K562 (cell line): ENCODE results near the gene DPP3. TPM values are rescaled to one million over a fixed set of nuclear protein-coding genes. Genes with fewer than 3 reads are reported as not detected.

ENCODE experiments used
- ATAC-seq: fragments of 200-7000 bp; cut with Tn5 transposase; 3 replicates; pipeline ENCODE4 v1.9.1; 2020; ENCODE audit warnings: moderate library complexity
- BruUV-seq: library from RNA; stranded (reverse); fragments of 400-500 nt; replicated peaks from 2 replicates; lab custom pipeline; 2021; lab: Mats Ljungman, UMichigan
- CTCF ChIA-PET: fragments of 300-600 bp; formaldehyde crosslinking; extraction: SDS; loops from one replicate; lab custom pipeline; 2021; ENCODE audit warnings: low intra/inter-chr PET ratio; lab: Yijun Ruan, JAX
- POLR2A ChIA-PET: fragments of 300-600, 350-650 bp; sonication (Branson Sonifier 250); formaldehyde crosslinking; extraction: SDS; loops from one replicate; lab custom pipeline; 2021; ENCODE audit warnings: antibody characterized with exemption, inconsistent platforms; lab: Yijun Ruan, JAX
- DNase-seq, 4 experiments: peaks; one replicate each; pipeline versions ENCODE4 v3.0.0 to v3.0.0-alpha.2; 2011 to 2018; ENCODE audit warnings: low spot score in 3 of 4, mixed read lengths in 3 of 4; ENCODE audit errors: extremely low read depth in 1 of 4
- FAIRE-seq: peaks from 2 replicates; lab custom pipeline; 2011; peaks lifted over from hg19 to GRCh38; lab: Jason Lieb, UNC
- H2AFZ ChIP-seq: 2 replicates; pipeline ENCODE4 v1.6.0; 2011; ENCODE audit warnings: low read depth, low read length, control low read depth, inconsistent platforms
- H3K27ac ChIP-seq: fragments of 200-600 bp; 3 replicates; pipeline ENCODE4 v1.8.0; 2011; ENCODE audit warnings: low read depth, mild to moderate bottlenecking, control low read depth, inconsistent platforms, low read length, moderate library complexity, mixed read lengths; ENCODE audit errors: extremely low read depth
- H3K27me3 ChIP-seq, 2 experiments: fragments of 300-600 bp in 1 of 2; 2 replicates in 1 of 2; 3 replicates in 1 of 2; pipeline versions ENCODE4 v1.6.0 to v1.8.0; 2011; ENCODE audit warnings: inconsistent platforms in 2 of 2, low read length in 2 of 2, mild to moderate bottlenecking in 1 of 2, mixed read lengths in 1 of 2, moderate library complexity in 1 of 2; ENCODE audit not compliant: control insufficient read depth in 2 of 2, insufficient read depth in 2 of 2
- H3K36me3 ChIP-seq: fragments of 300-600 bp; 3 replicates; pipeline ENCODE4 v1.8.0; 2011; ENCODE audit warnings: mild to moderate bottlenecking, low read length, inconsistent platforms; ENCODE audit not compliant: control insufficient read depth, insufficient read depth
- H3K4me1 ChIP-seq, 2 experiments: fragments of 200-600 bp in 1 of 2; replicated peaks in 1 of 2; 2 replicates in 1 of 2; 3 replicates in 1 of 2; pipeline versions ENCODE4 v1.5.1 to v1.8.0; 2011; ENCODE audit warnings: inconsistent platforms in 2 of 2, low read length in 2 of 2, mild to moderate bottlenecking in 1 of 2, mixed read lengths in 1 of 2, moderate library complexity in 1 of 2; ENCODE audit not compliant: control insufficient read depth in 2 of 2, insufficient read depth in 2 of 2
- H3K4me2 ChIP-seq: 2 replicates; pipeline ENCODE4 v1.6.1; 2011; ENCODE audit warnings: low read length, control low read depth, inconsistent platforms, mixed read lengths; ENCODE audit not compliant: insufficient read depth
- H3K4me3 ChIP-seq: fragments of 200-600 bp; sonication (generic), shearing (Covaris generic); 2 replicates; pipeline ENCODE4 v1.5.1; 2016; ENCODE audit warnings: control low read depth, inconsistent platforms
- H3K79me2 ChIP-seq: fragments of 200-600 bp; 3 replicates; pipeline ENCODE4 v1.8.0; 2011; ENCODE audit warnings: low read length, inconsistent platforms; ENCODE audit not compliant: control insufficient read depth, insufficient read depth
- H3K9ac ChIP-seq, 2 experiments: 2 replicates each; pipeline versions ENCODE4 v1.6.0 to v1.6.1; 2011; ENCODE audit warnings: low read depth in 2 of 2, low read length in 2 of 2, control low read depth in 1 of 2, inconsistent platforms in 1 of 2, mild to moderate bottlenecking in 1 of 2, mixed read lengths in 1 of 2; ENCODE audit not compliant: insufficient read depth in 1 of 2
- H3K9me1 ChIP-seq: one replicate; pipeline ENCODE4 v1.6.0; 2011; ENCODE audit warnings: inconsistent platforms, mild to moderate bottlenecking, low read length, moderate library complexity; ENCODE audit not compliant: control insufficient read depth, insufficient read depth
- H3K9me3 ChIP-seq: replicated peaks from 2 replicates; pipeline ENCODE4 v1.5.1; 2011; ENCODE audit warnings: low read depth, low read length, inconsistent platforms; ENCODE audit not compliant: control insufficient read depth, insufficient read depth
- H4K20me1 ChIP-seq: replicated peaks from 2 replicates; pipeline ENCODE4 v1.6.1; 2011; ENCODE audit warnings: low read length, inconsistent platforms, mixed read lengths; ENCODE audit not compliant: control insufficient read depth, insufficient read depth
- MNT ChIP-seq, 2 experiments: fragments of 450-650 bp; conservative IDR thresholded peaks; 2 replicates each; pipeline ENCODE4 v1.6.1; 2017; ENCODE audit warnings: mild to moderate bottlenecking in 2 of 2, moderate library complexity in 2 of 2
- NCOA6 ChIP-seq: fragments of 450-650 bp; IDR thresholded peaks from 2 replicates; pipeline ENCODE4 v1.6.1; 2017; ENCODE audit warnings: mild to moderate bottlenecking
- WGBS: fragments of 100-300 bp; shearing (Covaris generic); methylation state at CpG from one replicate; pipeline ENCODE4 v1.1.6; 2016; ENCODE audit warnings: low coverage, mixed read lengths; ENCODE audit not compliant: insufficient coverage; ENCODE audit errors: missing lambda C conversion rate; 5-methylcytosine and 5-hydroxymethylcytosine counted together
- in situ Hi-C: fragments of 300-500 bp; cut with MboI; formaldehyde crosslinking; loops from 4 replicates; pipeline ENCODE4 v1.15.0; 2018; ENCODE audit warnings: inconsistent platforms, mixed read lengths
- intact Hi-C: fragments of 100-400 bp; cut with micrococcal nuclease; formaldehyde crosslinking; loops from 2 replicates; pipeline ENCODE4 v1.14.2; 2022
- polyA plus RNA-seq, 8 experiments: library from polyadenylated mRNA; depleted of rRNA in 4 of 8; stranded (reverse) in 5 of 8; unstranded in 3 of 8; fragments of >200 nt; fragmentation: Nextera tagmentation in 2 of 8; fragmentation: Illumina TruSeq in 1 of 8; extraction: Ambion mirVana in 2 of 8; extraction: Trizol in 1 of 8; gene quantifications; 2 replicates each; pipeline versions ENCODE4 v1.2.1 to v1.2.3, GENCODE V29; 2011 to 2014; ENCODE audit warnings: inconsistent platforms in 1 of 8, missing spikeins in 1 of 8
- total RNA-seq, 7 experiments: library from RNA; depleted of rRNA in 6 of 7; stranded (reverse); fragments of >200 nt in 6 of 7; fragmentation: Illumina TruSeq in 2 of 7; extraction: Trizol in 2 of 7; gene quantifications; 2 replicates each; pipeline versions ENCODE4 v1.2.1 to v1.2.3, GENCODE V29; 2011 to 2021; ENCODE audit warnings: low replicate concordance in 1 of 7
- TF ChIP-seq, protein P1 (sequence below): fragments of 250-450 bp; sonication (Bioruptor Pico); IDR thresholded peaks from 2 replicates; pipeline ENCODE4 v1.5.0; 2020; ENCODE audit warnings: mild to moderate bottlenecking, borderline replicate concordance
- TF ChIP-seq, protein P2 (sequence below), 3 experiments: IDR thresholded peaks in 2 of 3; conservative IDR thresholded peaks in 1 of 3; 2 replicates each; pipeline ENCODE4 v1.5.1; 2011 to 2012; ENCODE audit warnings: low read length in 3 of 3, mild to moderate bottlenecking in 3 of 3, control low read depth in 2 of 3, improper control_type of control experiment in 1 of 3, inconsistent platforms in 1 of 3, low read depth in 1 of 3, mixed read lengths in 1 of 3, moderate library complexity in 1 of 3; ENCODE audit not compliant: insufficient read depth in 2 of 3

Gene DPP3
- total and polyA plus RNA-seq, 9 of the 15 experiments (the other 6 are each of a cell fraction or from before 2014, with no cell fraction given) = 3.7 to 69.2 (median 43.3) TPM

GRCh38 chr11:66497206-66497605 is 17.0 kb downstream of the DPP3 start (continued):
- TF ChIP-seq, protein P1, sequence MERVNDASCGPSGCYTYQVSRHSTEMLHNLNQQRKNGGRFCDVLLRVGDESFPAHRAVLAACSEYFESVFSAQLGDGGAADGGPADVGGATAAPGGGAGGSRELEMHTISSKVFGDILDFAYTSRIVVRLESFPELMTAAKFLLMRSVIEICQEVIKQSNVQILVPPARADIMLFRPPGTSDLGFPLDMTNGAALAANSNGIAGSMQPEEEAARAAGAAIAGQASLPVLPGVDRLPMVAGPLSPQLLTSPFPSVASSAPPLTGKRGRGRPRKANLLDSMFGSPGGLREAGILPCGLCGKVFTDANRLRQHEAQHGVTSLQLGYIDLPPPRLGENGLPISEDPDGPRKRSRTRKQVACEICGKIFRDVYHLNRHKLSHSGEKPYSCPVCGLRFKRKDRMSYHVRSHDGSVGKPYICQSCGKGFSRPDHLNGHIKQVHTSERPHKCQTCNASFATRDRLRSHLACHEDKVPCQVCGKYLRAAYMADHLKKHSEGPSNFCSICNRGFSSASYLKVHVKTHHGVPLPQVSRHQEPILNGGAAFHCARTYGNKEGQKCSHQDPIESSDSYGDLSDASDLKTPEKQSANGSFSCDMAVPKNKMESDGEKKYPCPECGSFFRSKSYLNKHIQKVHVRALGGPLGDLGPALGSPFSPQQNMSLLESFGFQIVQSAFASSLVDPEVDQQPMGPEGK (CRISPR knock-in tag) = no peak

- H2AFZ ChIP-seq = no peak overlapping the region
- TF ChIP-seq, protein P2, sequence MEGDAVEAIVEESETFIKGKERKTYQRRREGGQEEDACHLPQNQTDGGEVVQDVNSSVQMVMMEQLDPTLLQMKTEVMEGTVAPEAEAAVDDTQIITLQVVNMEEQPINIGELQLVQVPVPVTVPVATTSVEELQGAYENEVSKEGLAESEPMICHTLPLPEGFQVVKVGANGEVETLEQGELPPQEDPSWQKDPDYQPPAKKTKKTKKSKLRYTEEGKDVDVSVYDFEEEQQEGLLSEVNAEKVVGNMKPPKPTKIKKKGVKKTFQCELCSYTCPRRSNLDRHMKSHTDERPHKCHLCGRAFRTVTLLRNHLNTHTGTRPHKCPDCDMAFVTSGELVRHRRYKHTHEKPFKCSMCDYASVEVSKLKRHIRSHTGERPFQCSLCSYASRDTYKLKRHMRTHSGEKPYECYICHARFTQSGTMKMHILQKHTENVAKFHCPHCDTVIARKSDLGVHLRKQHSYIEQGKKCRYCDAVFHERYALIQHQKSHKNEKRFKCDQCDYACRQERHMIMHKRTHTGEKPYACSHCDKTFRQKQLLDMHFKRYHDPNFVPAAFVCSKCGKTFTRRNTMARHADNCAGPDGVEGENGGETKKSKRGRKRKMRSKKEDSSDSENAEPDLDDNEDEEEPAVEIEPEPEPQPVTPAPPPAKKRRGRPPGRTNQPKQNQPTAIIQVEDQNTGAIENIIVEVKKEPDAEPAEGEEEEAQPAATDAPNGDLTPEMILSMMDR (IDR thresholded peaks at IDR 0.05 in 2 of 3, conservative IDR thresholded peaks at IDR 0.05 in 1 of 3; ENCODE audit: insufficient read depth in 2 of 3, low read depth in 1 of 3, low read length in 3 of 3) = no peak
- TF ChIP-seq NCOA6 (no peak), MNT (conservative IDR thresholded peaks at IDR 0.05) (no peak)
- CTCF ChIA-PET = no interaction called here
- intact Hi-C loops = no loop called here
- H3K27ac ChIP-seq = no peak overlapping the region
- FAIRE-seq (no peak), ATAC-seq (no peak), DNase-seq (no peak)
- H3K36me3 ChIP-seq = peaks cover 32% of the 10 kb centered on the region; the same call in 2 of the 3 replicates
- H3K4me2 ChIP-seq = no peak overlapping the region
- H3K79me2 ChIP-seq = no peaks in the 10 kb centered on the region
- 90% methylated on average over 5 of the region's 5 CpGs for WGBS
- no TSS peak for BruUV-seq
- H4K20me1 ChIP-seq = 0 out of 2 replicates have a peak, but pooled peaks cover 2% of the 10 kb centered on the region
- H3K9me3 ChIP-seq = no peaks in the 10 kb centered on the region
- in situ Hi-C loops = no loop called here
- H3K4me1 ChIP-seq = peaks cover 0 to 15% of the 10 kb centered on the region in 2 experiments; a peak in 1 of 5 replicates
- no peak overlapping the region for H3K4me3 ChIP-seq
- no peaks in the 10 kb centered on the region for H3K27me3 ChIP-seq
- POLR2A ChIA-PET = no interaction called here
- H3K9me1 ChIP-seq = no peaks in the 10 kb centered on the region
- no peak overlapping the region for H3K9ac ChIP-seq
Measured at GRCh38 chr11:66498506-66498905, 18.3 kb downstream of the DPP3 start.
